GM12864 (cell line): ENCODE results near the gene PBXIP1.

Experiments
- DNase-seq: peaks from one replicate; pipeline ENCODE4 v3.0.0-alpha.2; 2011; ENCODE audit warnings: low read depth
- H3K4me3 ChIP-seq: 2 replicates; pipeline ENCODE4 v1.5.1; 2011; ENCODE audit warnings: mild to moderate bottlenecking, low read depth, low read length, control low read depth
- TF ChIP-seq, protein P1 (sequence below): IDR thresholded peaks from 2 replicates; pipeline ENCODE4 v1.5.1; 2011; ENCODE audit warnings: low read depth, mild to moderate bottlenecking, moderate library complexity, low read length, control low read depth, inconsistent platforms; ENCODE audit errors: missing control alignments

The PBXIP1 gene

GRCh38 chr1:154974102-154974807 is 18.4 kb upstream of the PBXIP1 start, which contains the start of gene CKS1B:
Gene CKS1B, plus strand, starts transcription at chr1:154974681. Its CDS starts 65 bp downstream, at chr1:154974746.
- TF ChIP-seq, protein P1, sequence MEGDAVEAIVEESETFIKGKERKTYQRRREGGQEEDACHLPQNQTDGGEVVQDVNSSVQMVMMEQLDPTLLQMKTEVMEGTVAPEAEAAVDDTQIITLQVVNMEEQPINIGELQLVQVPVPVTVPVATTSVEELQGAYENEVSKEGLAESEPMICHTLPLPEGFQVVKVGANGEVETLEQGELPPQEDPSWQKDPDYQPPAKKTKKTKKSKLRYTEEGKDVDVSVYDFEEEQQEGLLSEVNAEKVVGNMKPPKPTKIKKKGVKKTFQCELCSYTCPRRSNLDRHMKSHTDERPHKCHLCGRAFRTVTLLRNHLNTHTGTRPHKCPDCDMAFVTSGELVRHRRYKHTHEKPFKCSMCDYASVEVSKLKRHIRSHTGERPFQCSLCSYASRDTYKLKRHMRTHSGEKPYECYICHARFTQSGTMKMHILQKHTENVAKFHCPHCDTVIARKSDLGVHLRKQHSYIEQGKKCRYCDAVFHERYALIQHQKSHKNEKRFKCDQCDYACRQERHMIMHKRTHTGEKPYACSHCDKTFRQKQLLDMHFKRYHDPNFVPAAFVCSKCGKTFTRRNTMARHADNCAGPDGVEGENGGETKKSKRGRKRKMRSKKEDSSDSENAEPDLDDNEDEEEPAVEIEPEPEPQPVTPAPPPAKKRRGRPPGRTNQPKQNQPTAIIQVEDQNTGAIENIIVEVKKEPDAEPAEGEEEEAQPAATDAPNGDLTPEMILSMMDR, result no peak
- peak; percentile 99 for DNase-seq
- H3K4me3 ChIP-seq, result peak within 1 kb of the TSS; percentile 85

- TF ChIP-seq, protein P1, result peak; percentile 16
- peak overlapping the region; percentile 85 for H3K4me3 ChIP-seq
- DNase-seq, result peak; percentile 88
These were observed 17.6 kb upstream of the PBXIP1 start for GRCh38 chr1:154973344-154974101.

GRCh38 chr1:154972517-154973343 is 16.8 kb upstream of the PBXIP1 start:
- H3K4me3 ChIP-seq, result peak overlapping the region; percentile 85
- no peak for DNase-seq
- TF ChIP-seq, protein P1, result no peak

DNA sequence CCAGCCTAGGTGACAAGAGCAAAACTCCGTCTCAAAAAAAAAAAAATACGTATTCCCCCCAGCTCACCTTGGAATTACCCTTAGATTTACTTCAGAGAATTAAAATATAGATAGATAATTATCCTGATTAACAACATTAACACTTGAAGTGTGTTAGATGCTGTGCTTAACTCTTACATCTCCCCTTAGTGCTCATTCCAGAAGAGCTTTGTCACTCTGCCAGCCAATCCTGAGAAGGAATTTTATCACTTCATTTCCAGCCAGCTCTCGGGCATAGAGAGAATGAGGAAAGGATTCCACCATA is 16.3 kb upstream of the PBXIP1 start:
- no peak for DNase-seq
- H3K4me3 ChIP-seq, result no peak overlapping the region
- TF ChIP-seq, protein P1, result no peak

DNA sequence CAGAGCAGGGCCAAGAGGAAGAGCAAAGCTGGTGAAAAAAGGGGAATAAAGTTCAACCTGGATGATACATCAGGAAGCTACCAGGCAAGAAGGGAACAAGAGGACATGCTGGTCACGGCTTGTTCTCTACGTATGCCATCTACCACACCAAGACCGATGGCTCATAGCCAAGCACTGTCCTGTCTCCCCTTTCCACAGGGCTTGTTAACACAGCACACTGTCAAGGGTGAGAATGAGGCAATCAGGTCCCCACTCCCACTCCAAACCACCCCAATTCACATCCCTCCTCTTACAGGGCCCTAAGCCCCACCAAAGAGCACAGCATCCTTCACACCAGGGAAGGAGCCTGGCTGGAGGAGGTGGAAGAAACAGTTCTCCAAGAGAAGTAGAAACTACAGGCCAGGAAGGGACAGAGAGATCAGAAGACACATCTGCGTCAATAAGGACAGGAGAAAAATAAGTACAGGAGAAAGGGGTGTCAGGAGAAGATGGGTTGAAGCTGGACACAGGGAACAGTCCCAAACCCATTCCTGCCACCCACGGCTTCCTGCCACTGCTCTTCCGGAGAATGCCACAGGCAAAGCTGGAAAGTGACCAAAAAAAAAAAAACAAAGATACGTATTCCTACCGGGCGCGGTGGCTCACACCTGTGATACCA is 15.6 kb upstream of the PBXIP1 start:
- TF ChIP-seq, protein P1, result no peak
- no peak overlapping the region; the same call in 1 of the 2 replicates for H3K4me3 ChIP-seq
- DNase-seq, result no peak

GRCh38 chr1:154970631-154971340 is 14.9 kb upstream of the PBXIP1 start, which contains the start of gene SHC1:
Gene SHC1, minus strand, starts transcription at chr1:154970747. Its CDS starts 221 bp downstream, at chr1:154970526.
- peak; percentile 45 for DNase-seq
- peak within 1 kb of the TSS; percentile 22 for H3K4me3 ChIP-seq
- TF ChIP-seq, protein P1, result no peak
